Spleen (tissue), 11 donors: ENCODE measurements around the gene ENPP1. TPM values are rescaled to one million over a fixed set of nuclear protein-coding genes. Genes with fewer than 3 reads are reported as not detected.

Experiments
- DNase-seq: peaks from one replicate; pipeline ENCODE4 v3.0.0-alpha.2; 2020
- H3K27ac ChIP-seq, 8 donors: fragments of 200-600 bp; sonication (generic) in 7 of 8; 1 replicate in 4 of 8; 2 replicates in 4 of 8; pipeline versions ENCODE4 v1.5.0 to v1.8.0; 2016 to 2021; ENCODE audit warnings: inconsistent platforms in 4 of 8, mild to moderate bottlenecking in 4 of 8, moderate library complexity in 1 of 8
- H3K27me3 ChIP-seq, 7 donors: fragments of 200-600 bp; sonication (generic) in 6 of 7; replicated peaks in 1 of 7; 1 replicate in 4 of 7; 2 replicates in 3 of 7; pipeline versions ENCODE4 v1.5.0 to v1.8.0; 2016 to 2021; ENCODE audit warnings: inconsistent platforms in 3 of 7, mild to moderate bottlenecking in 1 of 7
- H3K36me3 ChIP-seq, 6 donors: fragments of 200-600 bp; sonication (generic) in 5 of 6; 1 replicate in 4 of 6; 2 replicates in 2 of 6; pipeline versions ENCODE4 v1.5.0 to v1.8.0; 2016 to 2021; ENCODE audit warnings: inconsistent platforms in 2 of 6
- H3K4me1 ChIP-seq, 6 donors: fragments of 200-600 bp; sonication (generic) in 5 of 6; 1 replicate in 3 of 6; 2 replicates in 3 of 6; pipeline versions ENCODE4 v1.5.0 to v1.8.0; 2016 to 2021; ENCODE audit warnings: inconsistent platforms in 3 of 6
- H3K4me3 ChIP-seq, 8 donors: fragments of 200-600 bp; sonication (generic) in 7 of 8; 1 replicate in 4 of 8; 2 replicates in 4 of 8; pipeline versions ENCODE4 v1.5.0 to v1.8.0; 2016 to 2021; ENCODE audit warnings: inconsistent platforms in 4 of 8, mild to moderate bottlenecking in 4 of 8, moderate library complexity in 2 of 8
- H3K9me3 ChIP-seq, 8 donors: fragments of 200-600 bp; sonication (generic) in 7 of 8; 1 replicate in 4 of 8; 2 replicates in 4 of 8; pipeline versions ENCODE4 v1.5.0 to v1.8.0; 2016 to 2021; ENCODE audit warnings: inconsistent platforms in 4 of 8
- POLR2A ChIP-seq, 3 donors: fragments of 450-650 bp; IDR thresholded peaks; one replicate each; pipeline ENCODE4 v1.5.1; 2017; ENCODE audit warnings: antibody characterized with exemption in 3 of 3, mild to moderate bottlenecking in 1 of 3
- POLR2AphosphoS5 ChIP-seq, 3 donors: sonication (generic); formaldehyde crosslinking; IDR thresholded peaks; one replicate each; pipeline ENCODE4 v1.5.1; 2017; ENCODE audit warnings: antibody characterized with exemption in 3 of 3
- WGBS, 5 donors: extraction: QIAGEN DNeasy Blood & Tissue Kit in 3 of 5; methylation state at CpG; one replicate each; pipeline versions ENCODE4 v1.1.5 to v1.1.7; 2013 to 2018; 5-methylcytosine and 5-hydroxymethylcytosine counted together
- intact Hi-C: fragments of 100-400 bp; cut with DNase I; formaldehyde crosslinking; loops from one replicate; pipeline ENCODE4 v1.15.0; 2023; ENCODE audit warnings: low total_unique reads
- microRNA-seq, 3 donors: library from miRNA; unstranded; fragments of <30 nt; microRNA quantifications; one replicate each; pipeline versions ENCODE4 to v1.1.0, GENCODE V29; 2019 to 2020
- polyA plus RNA-seq, 3 donors: library from polyadenylated mRNA; stranded (reverse); fragments of 200-250 nt; gene quantifications; one replicate each; pipeline ENCODE4 v1.2.1, GENCODE V29; 2013
- small RNA-seq, 4 donors: library from RNA; depleted of rRNA; stranded (forward); fragments of <200 nt; gene quantifications; one replicate each; pipeline ENCODE3, GENCODE V24; 2016
- total RNA-seq, 7 donors: library from RNA; depleted of rRNA in 3 of 7; stranded (reverse); fragments of >200 nt in 3 of 7; fragmentation: NEBNext Ultra II Directional in 4 of 7; extraction: Animal tissue kit (Norgen Biotek cat#: 25700) in 4 of 7; gene quantifications; one replicate each; pipeline versions ENCODE4 v1.1.0 to v1.2.1, GENCODE V29; 2016 to 2021
- donor health status: healthy with polysubstance abuse.
- donor health status: DM: no; HTN: no; CAD: no; lungs with moderate emphysema.
- donor health status: DM: no; HTN: no; CAD: no.
- donor health status: Bipolar disorder and iron deficiency.
- donor health status: healthy.
- donor health status: DM: no; HTN: no; CAD: no.
- donor health status: DM: yes; HTN: yes; CAD: no.

The ENPP1 gene
- total and polyA plus RNA-seq, 10 donors, result 0.46 to 10.6 (median 2.9) TPM

GRCh38 chr6:131937703-131938631 is 130.1 kb downstream of the ENPP1 start:
- H3K4me1 ChIP-seq, result no peaks in the 10 kb centered on the region
- no peaks in the 10 kb centered on the region for H3K27me3 ChIP-seq
- no peaks in the 10 kb centered on the region for H3K36me3 ChIP-seq
- intact Hi-C loops, result no loop called here
- H3K4me3 ChIP-seq, result no peak overlapping the region
- 72 to 84% (median 81%) methylated on average over 8 of the region's 8 CpGs for WGBS, 5 donors
- H3K9me3 ChIP-seq, result no peaks in the 10 kb centered on the region
- TF ChIP-seq POLR2A (IDR thresholded peaks at IDR 0.05), result no peak
- TF ChIP-seq POLR2AphosphoS5 (IDR thresholded peaks at IDR 0.05), result peak in 1 of 3 donors; percentile 52
- peak overlapping the region in 7 of 8 donors; percentile 1 to 51 (median 37) for H3K27ac ChIP-seq
- DNase-seq, result no peak

Small RNAs within 50 kb of the gene (microRNA-seq; reads per million reads assigned to microRNA genes)
- gene MIR548H5, result 0 reads per million in 3 donors

Small RNAs within 50 kb of the gene (small RNA-seq; reads per million reads assigned to genes)
- 0 reads per million in 4 donors for gene MIR548H5
- 0 reads per million in 4 donors for gene SELENOKP2

Other genes with a start within 250 kb of the ENPP1 start
- 10 to 100 TPM; 16.5 to 67.4 (median 32.0) TPM for gene ARG1, start 234.8 kb upstream of the ENPP1 start, total RNA-seq
- 1 to 10 TPM; 2.7 to 7.1 (median 3.2) TPM for gene ARG1, start 234.8 kb upstream of the ENPP1 start, polyA plus RNA-seq
- 10 to 100 TPM; 33.2 to 52.6 (median 42.3) TPM for gene MED23, start 179.8 kb upstream of the ENPP1 start, total RNA-seq
- 10 to 100 TPM; 15.3 to 22.4 (median 16.7) TPM for gene MED23, start 179.8 kb upstream of the ENPP1 start, polyA plus RNA-seq
- gene ENPP3, start 170.7 kb upstream of the ENPP1 start, total RNA-seq, result 1 to 10 TPM in 1 of 7 donors, under 1 TPM in 6; 0.43 to 1.3 (median 0.70) TPM
- gene ENPP3, start 170.7 kb upstream of the ENPP1 start, polyA plus RNA-seq, result under 1 TPM; 0.23 to 0.35 (median 0.32) TPM
- gene OR2A4, start 106.6 kb upstream of the ENPP1 start, total RNA-seq, result not detected
- gene OR2A4, start 106.6 kb upstream of the ENPP1 start, polyA plus RNA-seq, result under 1 TPM in 2 of 3 donors, not detected in 1; 0.16 to 0.33 TPM
- not detected for gene CTAGE9, start 97.0 kb upstream of the ENPP1 start, total RNA-seq
- not detected for gene CTAGE9, start 97.0 kb upstream of the ENPP1 start, polyA plus RNA-seq
- 100 to 1,000 TPM; 253 to 556 (median 319) TPM for gene CCN2, start 143.4 kb downstream of the ENPP1 start, total RNA-seq
- gene CCN2, start 143.4 kb downstream of the ENPP1 start, polyA plus RNA-seq, result 100 to 1,000 TPM in 1 of 3 donors, 10 to 100 TPM in 2; 20.6 to 115 (median 74.2) TPM